Stimulated activated CD4-positive, alpha-beta T cell treated with anti-CD3 and anti-CD28 coated beads, Interleukin-12 subunit alpha, Interleukin-12 subunit beta, amount 100 ng/mL, for 48 hours (primary cell): ENCODE measurements around the gene MMS19.
"Not testable (repeated sequence)": the region's sequence is repeated elsewhere in the genome, so short reads cannot be mapped to it uniquely, and the experiment has no call there.

Experiments
- DNase-seq, 3 donors: peaks; one replicate each; pipeline ENCODE4 v3.0.0-alpha.2; 2020; ENCODE audit warnings: low read depth in 2 of 3, low spot score in 1 of 3

Gene MMS19

GRCh38 chr10:97434055-97434454 is 64.2 kb downstream of the MMS19 start:
- no peak for DNase-seq

GRCh38 chr10:97428572-97428981 is 69.6 kb downstream of the MMS19 start:
- DNase-seq, result no peak

GRCh38 chr10:97427571-97428179 is 70.5 kb downstream of the MMS19 start:
- DNase-seq, result no peak

- no peak for DNase-seq
Measured at GRCh38 chr10:97426776-97427570, 71.2 kb downstream of the MMS19 start.

GRCh38 chr10:97425964-97426775 is 72.1 kb downstream of the MMS19 start, which contains the start of gene PGAM1:
TSS of gene PGAM1 (plus strand) at chr10:97426191. CDS start at chr10:97426308, 117 bp downstream.
- peak; percentile 87 to 94 (median 93) for DNase-seq

GRCh38 chr10:97423757-97424098 is 74.5 kb downstream of the MMS19 start:
- DNase-seq, result not testable (repeated sequence)

GRCh38 chr10:97416565-97416964 is 81.7 kb downstream of the MMS19 start:
- no peak for DNase-seq

GRCh38 chr10:97412891-97413304 is 85.3 kb downstream of the MMS19 start:
- DNase-seq, result peak; percentile 66 to 76 (median 71)

- no peak for DNase-seq
Measured at GRCh38 chr10:97411406-97411805, 86.8 kb downstream of the MMS19 start.

GRCh38 chr10:97408496-97408992 is 89.7 kb downstream of the MMS19 start:
- no peak for DNase-seq
